IMR-90 (cell line): ENCODE results near the gene AADACL4. TPM values are rescaled to one million over a fixed set of nuclear protein-coding genes. Genes with fewer than 3 reads are reported as not detected.

Experiments used
- ATAC-seq: fragments of 200-7000 bp; cut with Tn5 transposase; 2 replicates; pipeline ENCODE4 v1.9.1; 2020; ENCODE audit warnings: low read depth, mild to moderate bottlenecking, moderate library complexity
- BruUV-seq: library from RNA; stranded (reverse); fragments of 400-500 nt; replicated peaks from 2 replicates; lab custom pipeline; 2021; lab: Mats Ljungman, UMichigan
- CTCF ChIA-PET: fragments of 300-600 bp; formaldehyde crosslinking; extraction: SDS; loops from one replicate; lab custom pipeline; 2021; ENCODE audit warnings: antibody characterized with exemption; lab: Yijun Ruan, JAX
- POLR2A ChIA-PET: fragments of 300-600 bp; sonication (Branson Sonifier 250); formaldehyde crosslinking; loops from one replicate; lab custom pipeline; 2022; ENCODE audit warnings: antibody characterized with exemption; ENCODE audit not compliant: unreplicated experiment; lab: Charles Lee
- DNase-seq: peaks from one replicate; pipeline ENCODE4 v3.0.0; 2013
- H2AFZ ChIP-seq: replicated peaks from 2 replicates; pipeline ENCODE3; 2013; ENCODE audit warnings: low read length, mild to moderate bottlenecking; ENCODE audit not compliant: poor library complexity
- H2AK5ac ChIP-seq: 2 replicates; pipeline ENCODE4 v1.6.1; 2013; ENCODE audit warnings: low read depth, low read length, inconsistent platforms
- H2AK9ac ChIP-seq: replicated peaks from 2 replicates; pipeline ENCODE3; 2013; ENCODE audit warnings: mild to moderate bottlenecking, low read depth, low read length, moderate library complexity; ENCODE audit not compliant: poor library complexity
- H2BK120ac ChIP-seq: 2 replicates; pipeline ENCODE4 v1.6.1; 2013; ENCODE audit warnings: low read depth, low read length, inconsistent platforms
- H2BK15ac ChIP-seq: 3 replicates; pipeline ENCODE4 v1.6.1; 2013; ENCODE audit warnings: low read depth, low read length, inconsistent platforms
- H2BK20ac ChIP-seq: 2 replicates; pipeline ENCODE4 v1.6.1; 2013; ENCODE audit warnings: low read depth, mild to moderate bottlenecking, inconsistent platforms, low read length, moderate library complexity
- H2BK5ac ChIP-seq: 2 replicates; pipeline ENCODE4 v1.6.1; 2013; ENCODE audit warnings: mild to moderate bottlenecking, low read depth, low read length, inconsistent platforms; ENCODE audit not compliant: poor library complexity, severe bottlenecking
- H3K14ac ChIP-seq: replicated peaks from 2 replicates; pipeline ENCODE4 v1.6.1; 2013; ENCODE audit warnings: low read depth, low read length, inconsistent platforms
- H3K18ac ChIP-seq: 2 replicates; pipeline ENCODE4 v1.6.1; 2013; ENCODE audit warnings: low read depth, low read length, control low read depth
- H3K23ac ChIP-seq: 2 replicates; pipeline ENCODE4 v1.6.1; 2013; ENCODE audit warnings: low read depth, low read length, inconsistent platforms
- H3K27ac ChIP-seq: 2 replicates; pipeline ENCODE4 v1.5.1; 2013; ENCODE audit warnings: mild to moderate bottlenecking, control low read depth, low read length; ENCODE audit not compliant: insufficient read depth
- H3K27me3 ChIP-seq: 2 replicates; pipeline ENCODE4 v1.6.1; 2013; ENCODE audit warnings: low read length; ENCODE audit not compliant: control insufficient read depth, insufficient read depth
- H3K36me3 ChIP-seq: 2 replicates; pipeline ENCODE4 v1.6.1; 2013; ENCODE audit warnings: low read length, mixed read lengths; ENCODE audit not compliant: control insufficient read depth, insufficient read depth
- H3K4ac ChIP-seq: 2 replicates; pipeline ENCODE4 v1.6.1; 2013; ENCODE audit warnings: low read depth, low read length, inconsistent platforms
- H3K4me1 ChIP-seq: 2 replicates; pipeline ENCODE4 v1.6.1; 2013; ENCODE audit warnings: low read length, mixed read lengths; ENCODE audit not compliant: control insufficient read depth, insufficient read depth
- H3K4me2 ChIP-seq: 2 replicates; pipeline ENCODE4 v1.6.1; 2013; ENCODE audit warnings: low read depth, mild to moderate bottlenecking, control low read depth, low read length, moderate library complexity
- H3K4me3 ChIP-seq: 2 replicates; pipeline ENCODE4 v1.5.1; 2013; ENCODE audit warnings: low read depth, mild to moderate bottlenecking, control low read depth, low read length, moderate library complexity; ENCODE audit not compliant: insufficient read depth
- H3K56ac ChIP-seq: 2 replicates; pipeline ENCODE4 v1.6.1; 2013; ENCODE audit warnings: low read length, inconsistent platforms; ENCODE audit not compliant: insufficient read depth; ENCODE audit errors: extremely low read depth
- H3K79me1 ChIP-seq, 2 experiments: 2 replicates each; pipeline ENCODE4 v1.6.1; 2013; ENCODE audit warnings: low read length in 2 of 2, inconsistent platforms in 1 of 2, low read depth in 1 of 2
- H3K9ac ChIP-seq: 2 replicates; pipeline ENCODE4 v1.6.1; 2013; ENCODE audit warnings: low read depth, low read length, control low read depth
- H3K9me1 ChIP-seq: 2 replicates; pipeline ENCODE4 v1.6.1; 2013; ENCODE audit warnings: low read length, inconsistent platforms; ENCODE audit not compliant: insufficient read depth
- H3K9me3 ChIP-seq: 2 replicates; pipeline ENCODE4 v1.6.1; 2013; ENCODE audit warnings: low read length; ENCODE audit not compliant: control insufficient read depth, insufficient read depth
- H4K20me1 ChIP-seq: 2 replicates; pipeline ENCODE4 v1.6.1; 2013; ENCODE audit warnings: low read length, inconsistent platforms; ENCODE audit not compliant: insufficient read depth
- H4K5ac ChIP-seq: 2 replicates; pipeline ENCODE4 v1.6.1; 2013; ENCODE audit warnings: mild to moderate bottlenecking, low read depth, low read length, control low read depth
- H4K8ac ChIP-seq, 2 experiments: 2 replicates each; pipeline ENCODE4 v1.6.1; 2013; ENCODE audit warnings: low read depth in 2 of 2, low read length in 2 of 2, control low read depth in 1 of 2, inconsistent platforms in 1 of 2
- H4K91ac ChIP-seq: 2 replicates; pipeline ENCODE4 v1.6.1; 2013; ENCODE audit warnings: low read depth, low read length, inconsistent platforms; ENCODE audit not compliant: insufficient read depth
- BHLHE40 ChIP-seq: fragments of 150-350 bp; IDR thresholded peaks from 2 replicates; pipeline ENCODE4 v1.6.1; 2016; ENCODE audit warnings: mild to moderate bottlenecking, low read depth, low read length
- CEBPB ChIP-seq: IDR thresholded peaks from 2 replicates; pipeline ENCODE4 v1.6.1; 2012; ENCODE audit warnings: low read depth, low read length, improper control_type of control experiment
- CHD1 ChIP-seq: IDR thresholded peaks from 2 replicates; pipeline ENCODE4 v1.6.1; 2012; ENCODE audit warnings: low read depth, low read length, improper control_type of control experiment
- CTCF ChIP-seq: conservative IDR thresholded peaks from 2 replicates; pipeline ENCODE4 v1.5.1; 2012; ENCODE audit warnings: mild to moderate bottlenecking, low read depth, low read length, improper control_type of control experiment
- ELK1 ChIP-seq: fragments of 150-350 bp; IDR thresholded peaks from 2 replicates; pipeline ENCODE4 v1.6.1; 2016; ENCODE audit warnings: low read depth, mild to moderate bottlenecking, low read length, moderate library complexity, borderline replicate concordance
- FOS ChIP-seq: fragments of 150-350 bp; IDR thresholded peaks from 2 replicates; pipeline ENCODE4 v1.6.1; 2016; ENCODE audit warnings: low read depth, low read length
- MAFK ChIP-seq: IDR thresholded peaks from 2 replicates; pipeline ENCODE4 v1.6.1; 2012; ENCODE audit warnings: low read depth, low read length, improper control_type of control experiment
- MAZ ChIP-seq: IDR thresholded peaks from 2 replicates; pipeline ENCODE4 v1.6.1; 2012; ENCODE audit warnings: low read depth, mild to moderate bottlenecking, low read length, improper control_type of control experiment, moderate library complexity, borderline replicate concordance
- MXI1 ChIP-seq: IDR thresholded peaks from 2 replicates; pipeline ENCODE4 v1.6.1; 2012; ENCODE audit warnings: low read depth, mild to moderate bottlenecking, low read length, moderate library complexity, borderline replicate concordance
- NFE2L2 ChIP-seq: fragments of 150-350 bp; IDR thresholded peaks from 2 replicates; pipeline ENCODE4 v1.6.1; 2016; ENCODE audit warnings: low read depth, mild to moderate bottlenecking, low read length
- POLR2A ChIP-seq: IDR thresholded peaks from 2 replicates; pipeline ENCODE4 v1.6.1; 2012; ENCODE audit warnings: mild to moderate bottlenecking, low read depth, low read length
- RAD21 ChIP-seq: IDR thresholded peaks from 2 replicates; pipeline ENCODE4 v1.6.1; 2012; ENCODE audit warnings: low read length, improper control_type of control experiment
- RCOR1 ChIP-seq: IDR thresholded peaks from 2 replicates; pipeline ENCODE4 v1.6.1; 2012; ENCODE audit warnings: mild to moderate bottlenecking, low read length, improper control_type of control experiment; ENCODE audit not compliant: insufficient replicate concordance
- RFX5 ChIP-seq: IDR thresholded peaks from 2 replicates; pipeline ENCODE4 v1.8.0; 2012; ENCODE audit warnings: low read depth, mild to moderate bottlenecking, low read length, moderate library complexity
- SMC3 ChIP-seq: fragments of 150-350 bp; IDR thresholded peaks from 2 replicates; pipeline ENCODE4 v1.6.1; 2016; ENCODE audit warnings: low read depth, mild to moderate bottlenecking, antibody characterized with exemption, low read length, moderate library complexity
- USF2 ChIP-seq: fragments of 150-350 bp; IDR thresholded peaks from 2 replicates; pipeline ENCODE4 v1.6.1; 2017; ENCODE audit warnings: mild to moderate bottlenecking, antibody characterized with exemption, low read length, low read depth
- WGBS, 2 experiments: methylation state at CpG; one replicate each; pipeline versions ENCODE4 v1.1.5 to v1.1.7; 2013; ENCODE audit warnings: missing lambda C conversion rate in 2 of 2; ENCODE audit not compliant: insufficient read length in 1 of 2; ENCODE audit errors: extremely low coverage in 2 of 2; 5-methylcytosine and 5-hydroxymethylcytosine counted together
- dilution Hi-C: fragments of 300-500 bp; cut with HindIII; formaldehyde crosslinking; loops from one replicate; pipeline ENCODE4 v1.14.3; 2018; ENCODE audit warnings: low sequenced_read_pairs; ENCODE audit not compliant: unreplicated experiment
- in situ Hi-C: fragments of 300-500 bp; cut with MboI; formaldehyde crosslinking; loops from 3 replicates; pipeline ENCODE4 v1.14.3; 2019; ENCODE audit warnings: low sequenced_read_pairs, inconsistent platforms, mixed read lengths
- intact Hi-C: fragments of 100-400 bp; cut with micrococcal nuclease; formaldehyde crosslinking; loops from 2 replicates; pipeline ENCODE4 v1.10.0; 2022
- polyA plus RNA-seq, 3 experiments: library from polyadenylated mRNA; depleted of rRNA; stranded (reverse); fragments of >200 nt; gene quantifications; 2 replicates each; pipeline ENCODE4 v1.2.3, GENCODE V29; 2012; ENCODE audit warnings: low replicate concordance in 1 of 3
- total RNA-seq: library from RNA; depleted of rRNA; stranded (reverse); fragments of >200 nt; gene quantifications from 2 replicates; pipeline ENCODE4 v1.2.3, GENCODE V29; 2012

AADACL4 gene
- total and polyA plus RNA-seq, 2 of the 4 experiments (the other 2 are of a cell fraction), result not detected

GRCh38 chr1:12602659-12603024 lies 41.2 kb upstream of the AADACL4 start:
- H2BK120ac ChIP-seq, result peak overlapping the region; percentile 84
- 100% methylated on average over 3 of the region's 6 CpGs; no CpG with 5 or more reads in 1 of the 2 experiments for WGBS, 2 experiments
- H2AFZ ChIP-seq, result no peak overlapping the region
- H2BK5ac ChIP-seq, result peak overlapping the region; percentile 35
- CTCF ChIA-PET, result no interaction called here
- dilution Hi-C loops (no loop called here), intact Hi-C loops (no loop called here), in situ Hi-C loops (loop anchor here (25.0 kb wide), 1 partner anchor 190 kb away; no protein-coding TSS in a partner anchor)
- no peak overlapping the region for H3K4me2 ChIP-seq
- peak overlapping the region; percentile 69; the same call in 2 of the 3 replicates for H2BK15ac ChIP-seq
- no peaks in the 10 kb centered on the region for H3K36me3 ChIP-seq
- H3K9me3 ChIP-seq, result no peaks in the 10 kb centered on the region
- H3K4me3 ChIP-seq, result no peak overlapping the region
- no peak overlapping the region for H3K9ac ChIP-seq
- peaks cover 7 to 28% of the 10 kb centered on the region in 2 experiments; a peak in 3 of 4 replicates for H3K79me1 ChIP-seq
- H4K20me1 ChIP-seq, result peaks cover 9% of the 10 kb centered on the region; the same call in 1 of the 2 replicates
- no peak overlapping the region for H3K14ac ChIP-seq
- peak overlapping the region; percentile 12 to 50; a peak in 2 of 4 replicates for H4K8ac ChIP-seq
- peak overlapping the region; percentile 84 for H3K4ac ChIP-seq
- H3K56ac ChIP-seq, result no peak overlapping the region
- H2BK20ac ChIP-seq, result peak overlapping the region; percentile 76
- peak overlapping the region; percentile 37 for H2AK9ac ChIP-seq
- H4K5ac ChIP-seq, result peak overlapping the region; percentile 27; the same call in 1 of the 2 replicates
- no TSS peak for BruUV-seq
- H4K91ac ChIP-seq, result peak overlapping the region; percentile 87
- peaks cover 30% of the 10 kb centered on the region for H3K4me1 ChIP-seq
- H2AK5ac ChIP-seq, result peak overlapping the region; percentile 89
- no peak overlapping the region for H3K23ac ChIP-seq
- no peak for ATAC-seq
- no peak for DNase-seq
- no peaks in the 10 kb centered on the region for H3K27me3 ChIP-seq
- H3K27ac ChIP-seq, result no peak overlapping the region
- H3K9me1 ChIP-seq, result peaks cover 15% of the 10 kb centered on the region
- no peak for TF ChIP-seq ELK1
- TF ChIP-seq NFE2L2, result no peak
- no peak for TF ChIP-seq RFX5
- no peak for TF ChIP-seq BHLHE40
- no peak for TF ChIP-seq CHD1
- TF ChIP-seq POLR2A, result no peak
- no peak for TF ChIP-seq FOS
- TF ChIP-seq MAFK, result no peak
- TF ChIP-seq USF2, result no peak
- TF ChIP-seq CTCF, result no peak
- no peak for TF ChIP-seq MXI1
- TF ChIP-seq MAZ, result no peak
- TF ChIP-seq RAD21, result no peak
- TF ChIP-seq CEBPB, result no peak
- no peak for TF ChIP-seq RCOR1
- TF ChIP-seq SMC3, result no peak
- no peak overlapping the region; the same call in 1 of the 2 replicates for H3K18ac ChIP-seq
- POLR2A ChIA-PET, result no interaction called here
